ENCODE data around the gene CLASP1. TPM values are rescaled to one million over a fixed set of nuclear protein-coding genes. Genes with fewer than 3 reads are reported as not detected.

The CLASP1 gene
- total RNA-seq, 1 experiment from 2014 or later, result 45.9 TPM

GRCh38 chr2:121575800-121576199 is 73.5 kb downstream of the CLASP1 start:
- no peak overlapping the region for H4K5ac ChIP-seq (ENCODE audit: insufficient read length, low read depth, low read length)
- H3K27ac ChIP-seq (ENCODE audit: insufficient read length, low read depth, low read length), result no peak overlapping the region
- H2AFZ ChIP-seq (ENCODE audit: low read length), result no peak overlapping the region
- H4K91ac ChIP-seq (ENCODE audit: insufficient read length, low read depth, low read length), result no peak overlapping the region
- no peak overlapping the region for H3K4me2 ChIP-seq (ENCODE audit: insufficient read depth, insufficient read length, low read length)
- Mint-ChIP-seq H3K9me3 (no peaks in the 10 kb centered on the region), H3K36me3 (ENCODE audit: insufficient read depth in 1 of 3, low read depth in 3 of 3) (no peaks in the 10 kb centered on the region; a peak in 1 of 7 replicates), H3K4me1 (peaks cover 27 to 35% of the 10 kb centered on the region in 2 experiments), H3K27me3 (ENCODE audit: low read depth) (no peaks in the 10 kb centered on the region), H3K4me3 (no peak overlapping the region), H3K27ac (peak overlapping the region in 1 of 3 experiments; percentile 18; a peak in 1 of 7 replicates)
- no peaks in the 10 kb centered on the region for H3K9me3 ChIP-seq (ENCODE audit: control insufficient read depth, low read depth, low read length)
- no peak overlapping the region for H3T11ph ChIP-seq (ENCODE audit: low read length)
- no peak overlapping the region for H2BK120ac ChIP-seq (ENCODE audit: low read depth, low read length, poor library complexity, severe bottlenecking)
- no peak overlapping the region for H2AK5ac ChIP-seq (ENCODE audit: insufficient read length, low read length)
- no peak for TF ChIP-seq CTCF (conservative IDR thresholded peaks at IDR 0.05)
- no peak overlapping the region for H3K4ac ChIP-seq (ENCODE audit: low read depth, low read length)
- H3K56ac ChIP-seq (ENCODE audit: insufficient read length, low read depth, low read length), result no peak overlapping the region
- no peak overlapping the region for H2BK12ac ChIP-seq (ENCODE audit: insufficient read length, low read depth, low read length)
- H2BK15ac ChIP-seq (ENCODE audit: low read depth, low read length), result no peak overlapping the region
- H4K8ac ChIP-seq (replicated peaks; ENCODE audit: insufficient read length, low read depth, low read length), result no peak overlapping the region
- H3K27me3 ChIP-seq (ENCODE audit: insufficient read depth, low read length), result no peaks in the 10 kb centered on the region
- H3K23ac ChIP-seq (ENCODE audit: insufficient read length, low read depth, low read length), result no peak overlapping the region
- DNase-seq, result no peak
- WGBS (ENCODE audit: extremely low coverage, insufficient read length, low lambda C conversion rate), result no CpG with 5 or more reads among the region's 3 CpGs
- peaks cover 10% of the 10 kb centered on the region for H3K79me1 ChIP-seq (ENCODE audit: insufficient read depth, low read depth, low read length, poor library complexity, severe bottlenecking)
- H3K18ac ChIP-seq (ENCODE audit: insufficient read length, low read depth, low read length), result no peak overlapping the region
- H3K4me1 ChIP-seq (ENCODE audit: insufficient read depth, low read length), result no peaks in the 10 kb centered on the region; the same call in 1 of the 2 replicates
- H3K23me2 ChIP-seq (ENCODE audit: insufficient read length, low read depth, low read length, poor library complexity, severe bottlenecking), result no peaks in the 10 kb centered on the region
- H2BK5ac ChIP-seq (ENCODE audit: insufficient read length, low read length), result no peak overlapping the region
- H3K79me2 ChIP-seq (ENCODE audit: insufficient read depth, low read length), result peaks cover 2% of the 10 kb centered on the region; the same call in 1 of the 2 replicates
- H4K20me1 ChIP-seq (ENCODE audit: control insufficient read depth, insufficient read depth, insufficient read length), result no peaks in the 10 kb centered on the region
- no peak overlapping the region for H3K14ac ChIP-seq (ENCODE audit: insufficient read depth, low read length)
- no peak overlapping the region for H2BK20ac ChIP-seq (ENCODE audit: low read depth, low read length, poor library complexity, severe bottlenecking)
- H3K9ac ChIP-seq (ENCODE audit: extremely low read depth, insufficient read length, low read length), result no peak overlapping the region

All from H9 (cell line).